Fibroblast of the aortic adventitia (primary cell): ENCODE measurements around the gene CDKL1. TPM values are rescaled to one million over a fixed set of nuclear protein-coding genes. Genes with fewer than 3 reads are reported as not detected.
"Not testable (repeated sequence)": the region's sequence is repeated elsewhere in the genome, so short reads cannot be mapped to it uniquely, and the experiment has no call there.

Source experiments
- DNase-seq: peaks from one replicate; pipeline ENCODE4 v3.0.0-alpha.2; 2010; ENCODE audit warnings: low read depth
- H3K4me3 ChIP-seq: 2 replicates; pipeline ENCODE4 v1.5.1; 2011; ENCODE audit warnings: low read depth, mild to moderate bottlenecking, control low read depth, low read length, moderate library complexity
- CTCF ChIP-seq: IDR thresholded peaks from 2 replicates; pipeline ENCODE4 v1.5.1; 2011; ENCODE audit warnings: mild to moderate bottlenecking, low read length, control low read depth, inconsistent platforms; ENCODE audit not compliant: insufficient read depth
- total RNA-seq: library from RNA; depleted of rRNA; stranded (reverse); fragments of >200 nt; gene quantifications from 2 replicates; pipeline ENCODE4 v1.2.3, GENCODE V29; 2012; ENCODE audit warnings: low replicate concordance

The CDKL1 gene
- total RNA-seq, 1 donor, result 7.3 TPM

- peak overlapping the region; percentile 45 for H3K4me3 ChIP-seq
- peak; percentile 82 for DNase-seq
- TF ChIP-seq CTCF, result no peak
These were observed 76.4 kb downstream of the CDKL1 start for GRCh38 chr14:50320283-50320682.

GRCh38 chr14:50319721-50320120 is 77.0 kb downstream of the CDKL1 start:
- no peak overlapping the region for H3K4me3 ChIP-seq
- no peak for TF ChIP-seq CTCF
- DNase-seq, result no peak

- TF ChIP-seq CTCF, result no peak
- DNase-seq, result no peak
- no peak overlapping the region for H3K4me3 ChIP-seq
These were observed 77.4 kb downstream of the CDKL1 start for GRCh38 chr14:50319293-50319692.

GRCh38 chr14:50318031-50318626 is 78.6 kb downstream of the CDKL1 start:
- peak; percentile 75 for DNase-seq
- peak; percentile 78 for TF ChIP-seq CTCF
- no peak overlapping the region for H3K4me3 ChIP-seq

GRCh38 chr14:50314098-50314497 is 82.6 kb downstream of the CDKL1 start:
- H3K4me3 ChIP-seq, DNase-seq: not testable (repeated sequence)

GRCh38 chr14:50312734-50313054 is 84.0 kb downstream of the CDKL1 start:
- TF ChIP-seq CTCF, result no peak
- peak; percentile 42 for DNase-seq
- H3K4me3 ChIP-seq, result peak overlapping the region; percentile 95

GRCh38 chr14:50311972-50312733 is 84.5 kb downstream of the CDKL1 start, which contains the start of the genes DMAC2L and L2HGDH:
Gene DMAC2L, plus strand, starts transcription at chr14:50312324. Its CDS starts 9,164 bp downstream, at chr14:50321488.
Gene L2HGDH, minus strand, starts transcription at chr14:50312229. Its CDS starts 79 bp downstream, at chr14:50312150.
- no peak for TF ChIP-seq CTCF
- peak; percentile 84 for DNase-seq
- peak within 1 kb of the TSS; percentile 95 for H3K4me3 ChIP-seq
